ENCODE measurements around the gene FAM81A. TPM values are rescaled to one million over a fixed set of nuclear protein-coding genes. Genes with fewer than 3 reads are reported as not detected.

Gene FAM81A
- polyA plus RNA-seq, 1 donor from 2014 or later = 5.0 TPM

GRCh38 chr15:59398220-59398619 is 39.8 kb upstream of the FAM81A start:
- TF ChIP-seq MXI1 (conservative IDR thresholded peaks at IDR 0.05; ENCODE audit: poor library complexity, severe bottlenecking) (no peak), EZH2 (IDR thresholded peaks at IDR 0.05; ENCODE audit: borderline replicate concordance, insufficient read depth, low read length, poor library complexity, severe bottlenecking) (no peak), REST (IDR thresholded peaks at IDR 0.05; ENCODE audit: borderline replicate concordance) (no peak), RAD21 (conservative IDR thresholded peaks at IDR 0.05) (no peak), SMC3 (conservative IDR thresholded peaks at IDR 0.05; ENCODE audit: poor library complexity) (no peak), POLR2AphosphoS5 (IDR thresholded peaks at IDR 0.05) (no peak), CTCF (IDR thresholded peaks at IDR 0.05; ENCODE audit: poor library complexity, severe bottlenecking) (no peak), TAF1 (IDR thresholded peaks at IDR 0.05; ENCODE audit: low read depth) (no peak), EP300 (conservative IDR thresholded peaks at IDR 0.05; ENCODE audit: poor library complexity, severe bottlenecking) (no peak)
- no peak overlapping the region for H3K4me2 ChIP-seq (ENCODE audit: low read length)
- H3F3A ChIP-seq (ENCODE audit: insufficient read depth, low read length, poor library complexity, severe bottlenecking) = no peaks in the 10 kb centered on the region
- H4K20me1 ChIP-seq (ENCODE audit: insufficient read depth) = no peaks in the 10 kb centered on the region
- H3K27me3 ChIP-seq (ENCODE audit: insufficient read depth, low read depth, low read length) = no peaks in the 10 kb centered on the region
- H3K9ac ChIP-seq (ENCODE audit: low read length) = no peak overlapping the region
- H3K9me2 ChIP-seq (ENCODE audit: insufficient read depth, low read length) = no peaks in the 10 kb centered on the region
- no peak overlapping the region for H3K27ac ChIP-seq (ENCODE audit: low read length)
- no peaks in the 10 kb centered on the region for H3K9me3 ChIP-seq (ENCODE audit: low read length)
- H3K4me3 ChIP-seq (ENCODE audit: low read length) = no peak overlapping the region
- H3K79me2 ChIP-seq (replicated peaks; ENCODE audit: insufficient read depth, low read length) = no peaks in the 10 kb centered on the region
- no peaks in the 10 kb centered on the region for H3K36me3 ChIP-seq (ENCODE audit: insufficient read depth, low read length)
- H2AFZ ChIP-seq (ENCODE audit: low read depth, low read length) = no peak overlapping the region

- no peak for TF ChIP-seq TAF1 (IDR thresholded peaks at IDR 0.05; ENCODE audit: low read depth)
- no peak for TF ChIP-seq EP300 (conservative IDR thresholded peaks at IDR 0.05; ENCODE audit: poor library complexity, severe bottlenecking)
- TF ChIP-seq RAD21 (conservative IDR thresholded peaks at IDR 0.05) = no peak
- no peak for TF ChIP-seq REST (IDR thresholded peaks at IDR 0.05; ENCODE audit: borderline replicate concordance)
- no peak for TF ChIP-seq MXI1 (conservative IDR thresholded peaks at IDR 0.05; ENCODE audit: poor library complexity, severe bottlenecking)
- no peak for TF ChIP-seq CTCF (IDR thresholded peaks at IDR 0.05; ENCODE audit: poor library complexity, severe bottlenecking)
- TF ChIP-seq POLR2AphosphoS5 (IDR thresholded peaks at IDR 0.05) = no peak
- TF ChIP-seq SMC3 (conservative IDR thresholded peaks at IDR 0.05; ENCODE audit: poor library complexity) = no peak
- TF ChIP-seq EZH2 (IDR thresholded peaks at IDR 0.05; ENCODE audit: borderline replicate concordance, insufficient read depth, low read length, poor library complexity, severe bottlenecking) = no peak
- H3K36me3 ChIP-seq (ENCODE audit: insufficient read depth, low read length) = no peaks in the 10 kb centered on the region
- no peaks in the 10 kb centered on the region for H3K9me3 ChIP-seq (ENCODE audit: low read length)
- no peak overlapping the region for H3K9ac ChIP-seq (ENCODE audit: low read length)
- H3K27me3 ChIP-seq (ENCODE audit: insufficient read depth, low read depth, low read length) = no peaks in the 10 kb centered on the region
- H3K79me2 ChIP-seq (replicated peaks; ENCODE audit: insufficient read depth, low read length) = no peaks in the 10 kb centered on the region
- no peak overlapping the region for H2AFZ ChIP-seq (ENCODE audit: low read depth, low read length)
- H4K20me1 ChIP-seq (ENCODE audit: insufficient read depth) = no peaks in the 10 kb centered on the region
- no peak overlapping the region for H3K4me3 ChIP-seq (ENCODE audit: low read length)
- H3K27ac ChIP-seq (ENCODE audit: low read length) = no peak overlapping the region
- H3F3A ChIP-seq (ENCODE audit: insufficient read depth, low read length, poor library complexity, severe bottlenecking) = no peaks in the 10 kb centered on the region
- H3K9me2 ChIP-seq (ENCODE audit: insufficient read depth, low read length) = no peaks in the 10 kb centered on the region
- no peak overlapping the region for H3K4me2 ChIP-seq (ENCODE audit: low read length)
Observed at GRCh38 chr15:59399465-59400102, 38.4 kb upstream of the FAM81A start.
